ENCODE results near the gene CLEC1A. TPM values are rescaled to one million over a fixed set of nuclear protein-coding genes. Genes with fewer than 3 reads are reported as not detected.
"Not testable (repeated sequence)": the region's sequence is repeated elsewhere in the genome, so short reads cannot be mapped to it uniquely, and the experiment has no call there.

The CLEC1A gene
- total RNA-seq, 2 donors from 2014 or later: 3.7 to 5.1 TPM

- H3K27me3 ChIP-seq (replicated peaks; ENCODE audit: insufficient read depth): no peaks in the 10 kb centered on the region
- ATAC-seq (ENCODE audit: insufficient number of reproducible peaks, low FRiP score, low read depth) (no peak), DNase-seq (ENCODE audit: low spot score) (no peak)
- no peaks in the 10 kb centered on the region for H3K36me3 ChIP-seq
- H3K4me3 ChIP-seq: no peak overlapping the region
- H3K9me3 ChIP-seq: no peaks in the 10 kb centered on the region
- TF ChIP-seq CTCF (IDR thresholded peaks at IDR 0.05): no peak
- no peaks in the 10 kb centered on the region for H3K4me1 ChIP-seq (ENCODE audit: control insufficient read depth in 1 of 2, low read depth in 2 of 2)
- no peak overlapping the region for H3K27ac ChIP-seq
These were observed 71.5 kb downstream of the CLEC1A start for GRCh38 chr12:10027311-10027710.

- ATAC-seq (ENCODE audit: insufficient number of reproducible peaks, low FRiP score, low read depth); H3K4me3 ChIP-seq: not testable (repeated sequence)
These were observed 72.1 kb downstream of the CLEC1A start for GRCh38 chr12:10026666-10027065.

DNA sequence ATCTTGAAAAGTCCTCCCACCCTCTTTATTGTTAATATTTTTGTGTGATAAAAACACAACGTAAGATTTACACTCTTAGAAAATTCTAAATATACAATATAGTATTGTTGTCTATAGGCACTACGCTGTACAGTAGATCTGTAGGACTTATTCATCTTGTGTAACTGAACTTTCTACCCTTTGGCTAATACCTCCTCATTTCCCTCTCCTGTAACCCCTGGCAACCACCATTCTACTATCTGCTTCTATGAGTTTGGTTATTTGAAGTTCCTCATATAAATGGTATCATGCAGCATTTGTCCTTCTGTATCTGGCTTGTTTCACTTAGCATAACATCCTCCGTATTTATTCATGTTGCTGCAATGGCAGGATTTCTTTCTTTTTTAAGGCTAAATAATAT, 73.5 kb downstream of the CLEC1A start:
- H3K36me3 ChIP-seq: no peaks in the 10 kb centered on the region
- no peak for DNase-seq (ENCODE audit: low spot score)
- no peak for ATAC-seq (ENCODE audit: insufficient number of reproducible peaks, low FRiP score, low read depth)
- no peak overlapping the region for H3K4me3 ChIP-seq
- no peaks in the 10 kb centered on the region for H3K9me3 ChIP-seq
- no peak for TF ChIP-seq CTCF (IDR thresholded peaks at IDR 0.05)
- H3K4me1 ChIP-seq (ENCODE audit: control insufficient read depth in 1 of 2, low read depth in 2 of 2): no peaks in the 10 kb centered on the region
- no peak overlapping the region for H3K27ac ChIP-seq
- no peaks in the 10 kb centered on the region for H3K27me3 ChIP-seq (replicated peaks; ENCODE audit: insufficient read depth)

More at GRCh38 chr12:10026666-10027065, 72.1 kb downstream of the CLEC1A start:
- not testable (repeated sequence) for H3K27ac ChIP-seq; DNase-seq (ENCODE audit: low spot score); H3K9me3 ChIP-seq; H3K36me3 ChIP-seq; H3K27me3 ChIP-seq (replicated peaks; ENCODE audit: insufficient read depth); H3K4me1 ChIP-seq (ENCODE audit: control insufficient read depth in 1 of 2, low read depth in 2 of 2)

DNA sequence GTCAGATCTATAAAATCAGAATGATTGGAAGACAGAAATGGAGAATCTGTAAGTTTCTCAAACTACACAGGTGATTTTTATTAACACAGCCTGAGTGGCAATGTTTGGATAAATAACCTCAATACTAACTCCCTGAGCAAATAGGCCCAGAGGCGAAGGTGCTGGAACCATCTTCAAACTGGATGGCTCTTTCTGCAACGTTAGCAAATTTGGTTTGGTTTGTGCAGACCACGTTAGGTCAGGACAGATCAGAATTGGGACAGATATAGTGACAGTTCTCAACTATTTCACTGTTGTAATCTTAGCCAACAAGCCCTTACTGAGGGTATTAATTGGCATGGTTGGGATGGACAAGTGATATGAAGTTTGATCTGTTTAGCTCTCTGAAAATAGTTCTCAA, 77.4 kb downstream of the CLEC1A start:
- no peaks in the 10 kb centered on the region for H3K27me3 ChIP-seq (replicated peaks; ENCODE audit: insufficient read depth)
- H3K4me1 ChIP-seq (ENCODE audit: control insufficient read depth in 1 of 2, low read depth in 2 of 2): no peaks in the 10 kb centered on the region
- no peak for DNase-seq (ENCODE audit: low spot score)
- no peak for TF ChIP-seq CTCF (IDR thresholded peaks at IDR 0.05)
- no peak overlapping the region for H3K27ac ChIP-seq
- no peaks in the 10 kb centered on the region for H3K36me3 ChIP-seq
- H3K9me3 ChIP-seq: no peaks in the 10 kb centered on the region
- no peak overlapping the region for H3K4me3 ChIP-seq
- no peak for ATAC-seq (ENCODE audit: insufficient number of reproducible peaks, low FRiP score, low read depth)

Other genes with a start within 250 kb of the CLEC1A start
- gene CLEC2B, start 229.6 kb downstream of the CLEC1A start, total RNA-seq: 10 to 100 TPM; 13.1 to 14.9 TPM
- not detected for gene KLRF2, start 217.5 kb downstream of the CLEC1A start, total RNA-seq
- gene CLEC2A, start 166.6 kb downstream of the CLEC1A start, total RNA-seq: not detected
- 1 to 10 TPM in 1 of 2 donors, under 1 TPM in 1; 0.42 to 1.1 TPM for gene CLEC12A, start 127.6 kb downstream of the CLEC1A start, total RNA-seq
- gene CLEC1B, start 99.9 kb downstream of the CLEC1A start, total RNA-seq: not detected
- not detected for gene CLEC12B, start 88.4 kb downstream of the CLEC1A start, total RNA-seq
- not detected for gene CLEC9A, start 68.3 kb downstream of the CLEC1A start, total RNA-seq
- 10 to 100 TPM; 22.6 to 24.3 TPM for gene CLEC7A, start 31.2 kb upstream of the CLEC1A start, total RNA-seq
- 1 to 10 TPM; 1.4 to 2.8 TPM for gene OLR1, start 73.1 kb upstream of the CLEC1A start, total RNA-seq
- 1 to 10 TPM in 1 of 2 donors, not detected in 1; 2.8 TPM for gene TMEM52B, start 80.0 kb upstream of the CLEC1A start, total RNA-seq
- gene GABARAPL1, start 113.9 kb upstream of the CLEC1A start, total RNA-seq: 100 to 1,000 TPM in 1 of 2 donors, 10 to 100 TPM in 1; 86.1 to 114 TPM
- 10 to 100 TPM in 1 of 2 donors, 1 to 10 TPM in 1; 1.9 to 13.0 TPM for gene KLRD1, start 208.9 kb upstream of the CLEC1A start, total RNA-seq